Fibroblast of pulmonary artery (primary cell): Measurements from ENCODE around the gene COL4A3.
"Not testable (repeated sequence)": the region's sequence is repeated elsewhere in the genome, so short reads cannot be mapped to it uniquely, and the experiment has no call there.

Source experiments
- DNase-seq: peaks from one replicate; pipeline ENCODE4 v3.0.0-alpha.2; 2010; ENCODE audit warnings: low read depth
- H3K4me3 ChIP-seq: replicated peaks from 2 replicates; pipeline ENCODE4 v1.5.1; 2011; ENCODE audit warnings: low read depth, mild to moderate bottlenecking, control low read depth, low read length, moderate library complexity
- CTCF ChIP-seq: IDR thresholded peaks from 2 replicates; pipeline ENCODE4 v1.5.1; 2011; ENCODE audit warnings: mild to moderate bottlenecking, control low read depth, low read length, inconsistent platforms; ENCODE audit errors: missing control alignments

COL4A3 gene

GRCh38 chr2:227222292-227222691, 57.9 kb downstream of the COL4A3 start:
- no peak for TF ChIP-seq CTCF
- no peak overlapping the region for H3K4me3 ChIP-seq
- no peak for DNase-seq

GRCh38 chr2:227225641-227226040, 61.2 kb downstream of the COL4A3 start:
- DNase-seq, H3K4me3 ChIP-seq: not testable (repeated sequence)

- H3K4me3 ChIP-seq, result no peak overlapping the region
- no peak for TF ChIP-seq CTCF
- DNase-seq, result no peak
Observed at GRCh38 chr2:227228061-227228667, 63.7 kb downstream of the COL4A3 start.

GRCh38 chr2:227230151-227230550, 65.7 kb downstream of the COL4A3 start:
- no peak for DNase-seq
- no peak for TF ChIP-seq CTCF
- H3K4me3 ChIP-seq, result no peak overlapping the region

- DNase-seq, result no peak
- no peak for TF ChIP-seq CTCF
- H3K4me3 ChIP-seq, result no peak overlapping the region
Observed at GRCh38 chr2:227234429-227234828, 70.0 kb downstream of the COL4A3 start.

GRCh38 chr2:227237786-227238185, 73.4 kb downstream of the COL4A3 start:
- H3K4me3 ChIP-seq, result no peak overlapping the region
- no peak for DNase-seq
- no peak for TF ChIP-seq CTCF

GRCh38 chr2:227238238-227239237, 74.1 kb downstream of the COL4A3 start:
- no peak for TF ChIP-seq CTCF
- no peak overlapping the region for H3K4me3 ChIP-seq
- DNase-seq, result peak; percentile 78
